GM12878 (cell line): ENCODE results near the gene TSSK3. TPM values are rescaled to one million over a fixed set of nuclear protein-coding genes. Genes with fewer than 3 reads are reported as not detected.

Source experiments
- ATAC-seq: fragments of 200-7000 bp; cut with Tn5 transposase; 3 replicates; pipeline ENCODE4 v1.9.1; 2020; ENCODE audit warnings: mild to moderate bottlenecking, moderate library complexity
- BruUV-seq: library from RNA; stranded (reverse); fragments of 400-500 nt; replicated peaks from 2 replicates; lab custom pipeline; 2021; lab: Mats Ljungman, UMichigan
- CTCF ChIA-PET: fragments of 300-600 bp; sonication (Branson Sonifier 250); formaldehyde crosslinking; extraction: SDS; loops from one replicate; lab custom pipeline; 2021; ENCODE audit warnings: inconsistent platforms; lab: Yijun Ruan, JAX
- POLR2A ChIA-PET: fragments of 350-600 bp; formaldehyde crosslinking; extraction: SDS; loops from one replicate; lab custom pipeline; 2021; ENCODE audit warnings: inconsistent platforms; lab: Charles Lee
- RAD21 ChIA-PET: fragments of 300-600 bp; sonication (Branson Sonifier 250); formaldehyde crosslinking; loops from one replicate; lab custom pipeline; 2023; ENCODE audit warnings: antibody characterized with exemption; ENCODE audit not compliant: unreplicated experiment; lab: Charles Lee
- SMC1A ChIA-PET: fragments of 300-600 bp; sonication (Branson Sonifier 250); formaldehyde crosslinking; loops from one replicate; lab custom pipeline; 2023; ENCODE audit not compliant: unreplicated experiment, uncharacterized antibody; lab: Charles Lee
- DNase-seq: peaks from one replicate; pipeline ENCODE4 v3.0.0-alpha.2; 2011; ENCODE audit warnings: low read depth, low spot score
- FAIRE-seq: peaks from 3 replicates; lab custom pipeline; 2011; peaks lifted over from hg19 to GRCh38; lab: Jason Lieb, UNC
- H2AFZ ChIP-seq: 2 replicates; pipeline ENCODE4 v1.6.0; 2011; ENCODE audit warnings: low read depth, low read length, control low read depth; ENCODE audit not compliant: control insufficient read depth
- H3K27ac ChIP-seq: 2 replicates; pipeline ENCODE4 v1.5.1; 2011; ENCODE audit warnings: control low read depth; ENCODE audit not compliant: control insufficient read depth, insufficient read depth
- H3K27me3 ChIP-seq, 2 experiments: replicated peaks in 1 of 2; 2 replicates each; pipeline versions ENCODE4 v1.6.0 to v1.6.1; 2011; ENCODE audit warnings: low read length in 1 of 2; ENCODE audit not compliant: control insufficient read depth in 2 of 2, insufficient read depth in 2 of 2
- H3K36me3 ChIP-seq, 2 experiments: 2 replicates each; pipeline ENCODE4 v1.5.1; 2011; ENCODE audit warnings: low read length in 1 of 2; ENCODE audit not compliant: control insufficient read depth in 2 of 2, insufficient read depth in 2 of 2
- H3K4me1 ChIP-seq: 2 replicates; pipeline ENCODE4 v1.6.1; 2011; ENCODE audit warnings: mild to moderate bottlenecking, low read length, moderate library complexity, mixed read lengths; ENCODE audit not compliant: control insufficient read depth, insufficient read depth
- H3K4me2 ChIP-seq: 2 replicates; pipeline ENCODE4 v1.6.0; 2011; ENCODE audit warnings: control low read depth; ENCODE audit not compliant: control insufficient read depth, insufficient read depth
- H3K4me3 ChIP-seq: fragments of 200-600 bp; sonication (generic); 2 replicates; pipeline ENCODE4 v1.5.1; 2016
- H3K79me2 ChIP-seq: 2 replicates; pipeline ENCODE4 v1.6.0; 2011; ENCODE audit warnings: low read length; ENCODE audit not compliant: control insufficient read depth, insufficient read depth
- H3K9ac ChIP-seq: 2 replicates; pipeline ENCODE4 v1.8.0; 2011; ENCODE audit warnings: low read length, control low read depth, mixed read lengths; ENCODE audit not compliant: control insufficient read depth, insufficient read depth
- H3K9me3 ChIP-seq: replicated peaks from 3 replicates; pipeline ENCODE4 v1.5.1; 2011; ENCODE audit warnings: mild to moderate bottlenecking, low read length; ENCODE audit not compliant: control insufficient read depth, insufficient read depth
- H4K20me1 ChIP-seq: 2 replicates; pipeline ENCODE4 v1.6.0; 2011; ENCODE audit not compliant: control insufficient read depth, insufficient read depth
- CTCF ChIP-seq, 3 experiments: IDR thresholded peaks in 2 of 3; conservative IDR thresholded peaks in 1 of 3; 2 replicates each; pipeline ENCODE4 v1.5.1; 2011; ENCODE audit warnings: low read depth in 3 of 3, low read length in 3 of 3, mild to moderate bottlenecking in 3 of 3, control low read depth in 2 of 3, moderate library complexity in 2 of 3, inconsistent platforms in 1 of 3, mixed read lengths in 1 of 3; ENCODE audit not compliant: control insufficient read depth in 2 of 3, insufficient read depth in 1 of 3; ENCODE audit errors: extremely low read depth in 1 of 3
- E2F8 ChIP-seq: fragments of 450-650 bp; IDR thresholded peaks from 2 replicates; pipeline ENCODE4 v1.6.1; 2018; ENCODE audit warnings: mild to moderate bottlenecking, low read depth, moderate library complexity; ENCODE audit not compliant: partially characterized antibody
- EED ChIP-seq: sonication (generic); IDR thresholded peaks from 2 replicates; pipeline ENCODE4 v1.6.1; 2016; ENCODE audit warnings: antibody characterized with exemption, low read depth
- EZH2 ChIP-seq: IDR thresholded peaks from 2 replicates; pipeline ENCODE4 v1.6.1; 2012; ENCODE audit warnings: low read depth, mild to moderate bottlenecking, control low read depth, inconsistent platforms, low read length, borderline replicate concordance; ENCODE audit not compliant: control insufficient read depth
- IKZF1 ChIP-seq: fragments of 450-650 bp; conservative IDR thresholded peaks from 2 replicates; pipeline ENCODE4 v1.6.1; 2017; ENCODE audit warnings: antibody characterized with exemption, mild to moderate bottlenecking
- IKZF2 ChIP-seq, 2 experiments: fragments of 450-650 bp; IDR thresholded peaks; 2 replicates each; pipeline ENCODE4 v1.6.1; 2017; ENCODE audit warnings: mild to moderate bottlenecking in 2 of 2, moderate library complexity in 2 of 2
- LARP7 ChIP-seq: fragments of 450-650 bp; IDR thresholded peaks from 2 replicates; pipeline ENCODE4 v1.6.1; 2017; ENCODE audit warnings: mild to moderate bottlenecking
- NKRF ChIP-seq: fragments of 450-650 bp; conservative IDR thresholded peaks from 2 replicates; pipeline ENCODE4 v1.6.1; 2017; ENCODE audit warnings: mild to moderate bottlenecking, moderate library complexity
- POU2F2 ChIP-seq: IDR thresholded peaks from 3 replicates; pipeline ENCODE4 v1.6.1; 2011; ENCODE audit warnings: low read depth, mild to moderate bottlenecking, low read length, borderline replicate concordance
- RELB ChIP-seq: fragments of 450-650 bp; IDR thresholded peaks from 2 replicates; pipeline ENCODE4 v1.6.1; 2017; ENCODE audit warnings: low read depth, mild to moderate bottlenecking, moderate library complexity
- RUNX3 ChIP-seq: IDR thresholded peaks from 2 replicates; pipeline ENCODE4 v1.6.1; 2012; ENCODE audit warnings: low read length, inconsistent platforms
- SMAD1 ChIP-seq: fragments of 450-650 bp; IDR thresholded peaks from 2 replicates; pipeline ENCODE4 v1.6.1; 2018; ENCODE audit warnings: mild to moderate bottlenecking, low read depth; ENCODE audit not compliant: partially characterized antibody
- WGBS: methylation state at CpG from one replicate; pipeline ENCODE4 v1.1.6; 2016; ENCODE audit warnings: low lambda C conversion rate; ENCODE audit not compliant: insufficient replicate concordance, insufficient coverage; ENCODE audit errors: missing lambda C conversion rate; 5-methylcytosine and 5-hydroxymethylcytosine counted together
- in situ Hi-C: fragments of 300-500 bp; cut with MboI; formaldehyde crosslinking; loops from 9 replicates; pipeline ENCODE4 v1.14.3; 2018; ENCODE audit warnings: mixed read lengths
- intact Hi-C: fragments of 100-400 bp; cut with micrococcal nuclease; formaldehyde crosslinking; loops from one replicate; pipeline ENCODE4 v1.14.2; 2022; ENCODE audit not compliant: unreplicated experiment
- polyA plus RNA-seq, 11 experiments: library from polyadenylated mRNA; depleted of rRNA in 4 of 11; unstranded in 6 of 11; stranded (reverse) in 5 of 11; fragments of >200 nt; fragmentation: Nextera tagmentation in 4 of 11; fragmentation: Illumina TruSeq in 1 of 11; extraction: Ambion mirVana in 4 of 11; extraction: Trizol in 1 of 11; gene quantifications; 1 replicate in 1 of 11; 2 replicates in 10 of 11; pipeline versions ENCODE4 v1.2.1 to v1.2.3, GENCODE V29; 2011 to 2016; ENCODE audit warnings: inconsistent platforms in 2 of 11, missing spikeins in 2 of 11, low read depth in 1 of 11
- total RNA-seq, 4 experiments: library from RNA; depleted of rRNA in 3 of 4; stranded (reverse); fragments of >200 nt in 3 of 4; fragmentation: Illumina TruSeq in 1 of 4; extraction: Trizol in 1 of 4; gene quantifications; 2 replicates each; pipeline versions ENCODE4 v1.2.1 to v1.2.3, GENCODE V29; 2013 to 2021

TSSK3 gene
- total and polyA plus RNA-seq, 10 of the 15 experiments (the other 5 are each of a cell fraction or from before 2014, with no cell fraction given) = 0.42 to 0.82 (median 0.60) TPM

- intact Hi-C loops = loop anchor here (2.0 kb wide), 1 partner anchor 60 kb away; no protein-coding TSS in a partner anchor
- Histone ChIP-seq H3K27ac (peak overlapping the region; percentile 76), H3K4me3 (peak overlapping the region; percentile 74), H3K36me3 (0 out of 4 replicates have a peak, but pooled peaks cover 0 to 6% of the 10 kb centered on the region in 2 experiments), H4K20me1 (no peaks in the 10 kb centered on the region), H3K9me3 (no peaks in the 10 kb centered on the region; the same call in 2 of the 3 replicates), H2AFZ (peak overlapping the region; percentile 99), H3K4me1 (no peaks in the 10 kb centered on the region; the same call in 1 of the 2 replicates), H3K79me2 (peaks cover 12% of the 10 kb centered on the region), H3K9ac (peak overlapping the region; percentile 82), H3K27me3 (no peaks in the 10 kb centered on the region), H3K4me2 (peak overlapping the region; percentile 95)
- WGBS = 2% methylated on average over 14 of the region's 14 CpGs
- ChIA-PET RAD21 (interaction anchor here (0.7 to 2.4 kb wide), 23 partner anchors 15 to 287 kb away, joined by 3 to 14 read pairs (median 4); partner anchors contain the start of genes CCDC28B, KPNA6, MARCKSL1 and TXLNA), POLR2A (interaction anchor here (0.8 to 2.1 kb wide), 19 partner anchors 16 to 256 kb away, joined by 3 to 22 read pairs (median 4); partner anchors contain the start of genes HDAC1, MARCKSL1 and RBBP4), CTCF (interaction anchor here (0.7 to 2.7 kb wide), 17 partner anchors 9 to 318 kb away, joined by 3 to 17 read pairs (median 4); partner anchors contain the start of gene MARCKSL1), SMC1A (interaction anchor here (0.7 to 2.0 kb wide), 14 partner anchors 10 to 217 kb away, joined by 3 to 15 read pairs (median 4); partner anchors contain the start of genes HDAC1 and MARCKSL1)
- no peak for DNase-seq
- ATAC-seq = peak; percentile 4; the same call in 2 of the 3 replicates
- TSS peak; percentile 98 for BruUV-seq
- FAIRE-seq = no peak
- in situ Hi-C loops = no loop called here
- TF ChIP-seq CTCF (IDR thresholded peaks at IDR 0.05 in 2 of 3, conservative IDR thresholded peaks at IDR 0.05 in 1 of 3; ENCODE audit: control insufficient read depth in 2 of 3, extremely low read depth in 1 of 3, insufficient read depth in 1 of 3, low read depth in 3 of 3, low read length in 3 of 3) (no peak), RUNX3 (0 out of 2 replicates have a peak, but pooled peaks have one; percentile 4), LARP7 (0 out of 2 replicates have a peak, but pooled peaks have one; percentile 34), SMAD1 (no peak), E2F8 (no peak), RELB (no peak), IKZF1 (peak; percentile 13; the same call in 1 of the 2 replicates), EED (peak; percentile 41; the same call in 1 of the 2 replicates), POU2F2 (no peak), NKRF (0 out of 2 replicates have a peak, but pooled peaks have one; percentile 55), EZH2 (no peak), IKZF2 (IDR thresholded peaks at IDR 0.05) (0 out of 4 replicates have a peak, but pooled peaks of 1 of the 2 experiments have one; percentile 6)
These were observed 32.6 kb downstream of the TSSK3 start for GRCh38 chr1:32394890-32395432.
